HEK293T (cell line): ENCODE measurements around the gene FILIP1.

Experiments
- FOXM1 ChIP-seq: fragments of 450-650 bp; IDR thresholded peaks from 2 replicates; pipeline ENCODE4 v1.6.1; 2017; ENCODE audit warnings: mild to moderate bottlenecking, borderline replicate concordance
- L3MBTL2 ChIP-seq: fragments of 450-650 bp; conservative IDR thresholded peaks from 2 replicates; pipeline ENCODE4 v1.6.1; 2016; ENCODE audit warnings: mild to moderate bottlenecking
- NFRKB ChIP-seq: fragments of 450-650 bp; IDR thresholded peaks from 2 replicates; pipeline ENCODE4 v1.6.1; 2016; ENCODE audit warnings: mild to moderate bottlenecking, moderate library complexity
- SUZ12 ChIP-seq: fragments of 450-650 bp; IDR thresholded peaks from 2 replicates; pipeline ENCODE4 v1.6.1; 2016; ENCODE audit warnings: mild to moderate bottlenecking
- TF ChIP-seq, protein P1 (sequence below): fragments of 450-650 bp; IDR thresholded peaks from 2 replicates; pipeline ENCODE4 v1.6.1; 2016

DNA sequence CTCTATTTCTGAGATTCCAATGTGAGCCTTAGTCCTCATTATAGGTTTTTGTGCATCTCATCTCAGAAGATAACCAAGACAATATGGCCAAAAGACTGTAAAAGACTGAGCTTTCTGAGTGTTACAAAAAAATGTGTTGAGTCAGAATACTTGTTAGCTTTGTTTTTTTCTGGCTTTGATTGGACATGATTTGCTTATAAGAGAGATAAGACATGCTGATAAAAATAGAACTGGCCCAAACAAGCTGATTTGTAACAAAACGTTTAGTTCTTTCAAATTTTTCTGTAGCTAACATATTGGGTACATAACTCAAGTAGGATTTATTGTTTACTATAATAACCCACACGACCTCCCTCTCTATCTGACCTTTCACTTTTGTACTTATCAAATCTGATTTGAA, 32.9 kb downstream of the FILIP1 start:
- TF ChIP-seq NFRKB (no peak), FOXM1 (no peak), SUZ12 (no peak), L3MBTL2 (no peak)
- TF ChIP-seq, protein P1, sequence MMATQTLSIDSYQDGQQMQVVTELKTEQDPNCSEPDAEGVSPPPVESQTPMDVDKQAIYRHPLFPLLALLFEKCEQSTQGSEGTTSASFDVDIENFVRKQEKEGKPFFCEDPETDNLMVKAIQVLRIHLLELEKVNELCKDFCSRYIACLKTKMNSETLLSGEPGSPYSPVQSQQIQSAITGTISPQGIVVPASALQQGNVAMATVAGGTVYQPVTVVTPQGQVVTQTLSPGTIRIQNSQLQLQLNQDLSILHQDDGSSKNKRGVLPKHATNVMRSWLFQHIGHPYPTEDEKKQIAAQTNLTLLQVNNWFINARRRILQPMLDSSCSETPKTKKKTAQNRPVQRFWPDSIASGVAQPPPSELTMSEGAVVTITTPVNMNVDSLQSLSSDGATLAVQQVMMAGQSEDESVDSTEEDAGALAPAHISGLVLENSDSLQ = no peak
